ENCODE data around the gene MYZAP. TPM values are rescaled to one million over a fixed set of nuclear protein-coding genes. Genes with fewer than 3 reads are reported as not detected.

Gene MYZAP
- total RNA-seq, 1 experiment from 2014 or later, result 6.4 TPM

- DNase-seq, result no peak
- H3K4me3 Mint-ChIP-seq (ENCODE audit: unreplicated experiment), result no peak overlapping the region
- no peaks in the 10 kb centered on the region for H3K36me3 Mint-ChIP-seq (ENCODE audit: insufficient read depth, unreplicated experiment)
- H3K27ac Mint-ChIP-seq (ENCODE audit: unreplicated experiment), result no peak overlapping the region
- Histone ChIP-seq H3K27me3 (replicated peaks; ENCODE audit: control insufficient read depth, insufficient read depth, low read length) (no peaks in the 10 kb centered on the region), H3K4me3 (ENCODE audit: low read depth, low read length) (no peak overlapping the region), H3K4me1 (no peaks in the 10 kb centered on the region), H3K9me3 (no peaks in the 10 kb centered on the region), H3K36me3 (ENCODE audit: control insufficient read depth, insufficient read depth, low read length) (no peaks in the 10 kb centered on the region)
- intact Hi-C loops (cut with micrococcal nuclease; ENCODE audit: unreplicated experiment), result no loop called here
- BruUV-seq (replicated peaks), result no TSS peak
- peaks cover 4% of the 10 kb centered on the region for H3K27me3 Mint-ChIP-seq (ENCODE audit: insufficient read depth, unreplicated experiment)
- POLR2A ChIA-PET, result no interaction called here
- TF ChIP-seq CTCF (IDR thresholded peaks at IDR 0.05; ENCODE audit: insufficient read depth in 1 of 2, low read depth in 1 of 2, low read length in 1 of 2, severe bottlenecking in 1 of 2, unreplicated experiment in 1 of 2), result no peak
- peaks cover 7% of the 10 kb centered on the region for H3K4me1 Mint-ChIP-seq (ENCODE audit: low read depth, unreplicated experiment)
- no peaks in the 10 kb centered on the region for H3K9me3 Mint-ChIP-seq (ENCODE audit: unreplicated experiment)
- CTCF ChIA-PET, result interaction anchor here (0.7 kb wide), 1 partner anchor 588 kb away, joined by 4 read pairs; no protein-coding TSS in a partner anchor
Measured at GRCh38 chr15:57698991-57699390, 107.3 kb downstream of the MYZAP start.

GRCh38 chr15:57703387-57703786, 111.7 kb downstream of the MYZAP start:
- Histone ChIP-seq H3K27me3 (replicated peaks; ENCODE audit: control insufficient read depth, insufficient read depth, low read length) (no peaks in the 10 kb centered on the region), H3K9me3 (no peaks in the 10 kb centered on the region), H3K36me3 (ENCODE audit: control insufficient read depth, insufficient read depth, low read length) (no peaks in the 10 kb centered on the region), H3K4me3 (ENCODE audit: low read depth, low read length) (no peak overlapping the region), H3K4me1 (peaks cover 10% of the 10 kb centered on the region; the same call in 1 of the 2 replicates)
- Mint-ChIP-seq H3K4me3 (ENCODE audit: unreplicated experiment) (no peak overlapping the region), H3K36me3 (ENCODE audit: insufficient read depth, unreplicated experiment) (peaks cover 16% of the 10 kb centered on the region), H3K27ac (ENCODE audit: unreplicated experiment) (no peak overlapping the region), H3K4me1 (ENCODE audit: low read depth, unreplicated experiment) (peaks cover 12% of the 10 kb centered on the region), H3K27me3 (ENCODE audit: insufficient read depth, unreplicated experiment) (peaks cover 4% of the 10 kb centered on the region), H3K9me3 (ENCODE audit: unreplicated experiment) (no peaks in the 10 kb centered on the region)
- DNase-seq, result no peak
- BruUV-seq (replicated peaks), result no TSS peak
- intact Hi-C loops (cut with micrococcal nuclease; ENCODE audit: unreplicated experiment), result no loop called here
- ChIA-PET POLR2A (no interaction called here), CTCF (interaction anchor here (0.6 kb wide), 1 partner anchor 48 kb away, joined by 3 read pairs; no protein-coding TSS in a partner anchor)
- no peak for TF ChIP-seq CTCF (IDR thresholded peaks at IDR 0.05; ENCODE audit: insufficient read depth in 1 of 2, low read depth in 1 of 2, low read length in 1 of 2, severe bottlenecking in 1 of 2, unreplicated experiment in 1 of 2)

GRCh38 chr15:57704441-57704840, 112.7 kb downstream of the MYZAP start:
- intact Hi-C loops (cut with micrococcal nuclease; ENCODE audit: unreplicated experiment), result no loop called here
- Histone ChIP-seq H3K36me3 (ENCODE audit: control insufficient read depth, insufficient read depth, low read length) (no peaks in the 10 kb centered on the region; the same call in 1 of the 2 replicates), H3K4me1 (peaks cover 10% of the 10 kb centered on the region; the same call in 1 of the 2 replicates), H3K4me3 (ENCODE audit: low read depth, low read length) (no peak overlapping the region), H3K9me3 (no peaks in the 10 kb centered on the region), H3K27me3 (replicated peaks; ENCODE audit: control insufficient read depth, insufficient read depth, low read length) (no peaks in the 10 kb centered on the region)
- POLR2A ChIA-PET, result no interaction called here
- CTCF ChIA-PET, result interaction anchor here (0.7 kb wide), 1 partner anchor 60 kb away, joined by 3 read pairs; no protein-coding TSS in a partner anchor
- Mint-ChIP-seq H3K27ac (ENCODE audit: unreplicated experiment) (no peak overlapping the region), H3K4me3 (ENCODE audit: unreplicated experiment) (no peak overlapping the region), H3K36me3 (ENCODE audit: insufficient read depth, unreplicated experiment) (peaks cover 24% of the 10 kb centered on the region), H3K4me1 (ENCODE audit: low read depth, unreplicated experiment) (peaks cover 8% of the 10 kb centered on the region), H3K27me3 (ENCODE audit: insufficient read depth, unreplicated experiment) (peaks cover 4% of the 10 kb centered on the region), H3K9me3 (ENCODE audit: unreplicated experiment) (no peaks in the 10 kb centered on the region)
- BruUV-seq (replicated peaks), result no TSS peak
- no peak for TF ChIP-seq CTCF (IDR thresholded peaks at IDR 0.05; ENCODE audit: insufficient read depth in 1 of 2, low read depth in 1 of 2, low read length in 1 of 2, severe bottlenecking in 1 of 2, unreplicated experiment in 1 of 2)
- DNase-seq, result no peak
